HepG2 (cell line): ENCODE measurements around the gene BAZ1A. TPM values are rescaled to one million over a fixed set of nuclear protein-coding genes. Genes with fewer than 3 reads are reported as not detected.

Experiments
- ADNP ChIP-seq: sonication (generic); formaldehyde crosslinking; IDR thresholded peaks from 2 replicates; pipeline ENCODE4 v1.4.0; 2020; ENCODE audit warnings: missing genetic modification reagents
- ARID5B ChIP-seq: IDR thresholded peaks from 2 replicates; pipeline ENCODE4 v1.4.0; 2020; ENCODE audit warnings: mild to moderate bottlenecking, missing genetic modification reagents
- MLLT10 ChIP-seq: sonication (generic); formaldehyde crosslinking; IDR thresholded peaks from 2 replicates; pipeline ENCODE4 v1.4.0; 2020; ENCODE audit warnings: missing genetic modification reagents
- NFE2L1 ChIP-seq: sonication (generic); formaldehyde crosslinking; IDR thresholded peaks from 2 replicates; pipeline ENCODE4 v1.4.0; 2020; ENCODE audit warnings: missing genetic modification reagents, mild to moderate bottlenecking, borderline replicate concordance
- NRL ChIP-seq: sonication (generic); formaldehyde crosslinking; IDR thresholded peaks from 2 replicates; pipeline ENCODE4 v1.5.0; 2020; ENCODE audit warnings: missing genetic modification reagents, mild to moderate bottlenecking, moderate library complexity, borderline replicate concordance
- RBM22 ChIP-seq: fragments of 200-400 bp; formaldehyde crosslinking; optimal IDR thresholded peaks from 2 replicates; pipeline ENCODE3; 2017; ENCODE audit warnings: mild to moderate bottlenecking, low read length, moderate library complexity
- REST ChIP-seq, 2 experiments: IDR thresholded peaks; 2 replicates each; pipeline ENCODE4 v1.6.1; 2011 to 2012; ENCODE audit warnings: low read length in 2 of 2, borderline replicate concordance in 1 of 2, low read depth in 1 of 2, mild to moderate bottlenecking in 1 of 2, moderate library complexity in 1 of 2
- RFXANK ChIP-seq: IDR thresholded peaks from 2 replicates; pipeline ENCODE4 v1.6.1; 2016
- SATB2 ChIP-seq: sonication (generic); formaldehyde crosslinking; IDR thresholded peaks from 2 replicates; pipeline ENCODE4 v1.5.0; 2020; ENCODE audit warnings: missing genetic modification reagents
- STAT5B ChIP-seq: sonication (generic); formaldehyde crosslinking; IDR thresholded peaks from 2 replicates; pipeline ENCODE4 v1.4.0; 2020; ENCODE audit warnings: missing genetic modification reagents
- ZMYM3 ChIP-seq: sonication (generic); formaldehyde crosslinking; IDR thresholded peaks from 2 replicates; pipeline ENCODE4 v1.5.1; 2020; ENCODE audit warnings: mild to moderate bottlenecking, missing genetic modification reagents
- ZNF10 ChIP-seq: sonication (generic); formaldehyde crosslinking; IDR thresholded peaks from 2 replicates; pipeline ENCODE4 v1.4.0; 2020; ENCODE audit warnings: mild to moderate bottlenecking, low read depth, missing genetic modification reagents, borderline replicate concordance
- ZNF207 ChIP-seq: fragments of 450-650 bp; IDR thresholded peaks from 2 replicates; pipeline ENCODE4 v1.6.1; 2016; ENCODE audit warnings: antibody characterized with exemption, borderline replicate concordance
- ZNF572 ChIP-seq: sonication (generic); formaldehyde crosslinking; IDR thresholded peaks from 2 replicates; pipeline ENCODE4 v1.5.1; 2020; ENCODE audit warnings: mild to moderate bottlenecking, missing genetic modification reagents
- ZSCAN12 ChIP-seq: sonication (generic); formaldehyde crosslinking; IDR thresholded peaks from 2 replicates; pipeline ENCODE4 v1.9.0; 2021; ENCODE audit warnings: mild to moderate bottlenecking, missing genetic modification reagents
- ZSCAN5A ChIP-seq: sonication (generic); formaldehyde crosslinking; IDR thresholded peaks from 2 replicates; pipeline ENCODE4 v1.8.0; 2022; ENCODE audit warnings: mild to moderate bottlenecking, missing genetic modification reagents, borderline replicate concordance
- polyA plus RNA-seq, 8 experiments: library from polyadenylated mRNA; depleted of rRNA in 3 of 8; stranded (reverse) in 7 of 8; unstranded in 1 of 8; fragments of >200 nt; fragmentation: Illumina TruSeq in 4 of 8; extraction: Trizol in 4 of 8; gene quantifications; 2 replicates each; pipeline versions ENCODE4 v1.2.1 to v1.2.3, GENCODE V29; 2011 to 2016; ENCODE audit warnings: low read depth in 4 of 8, missing spikeins in 1 of 8, mixed read lengths in 1 of 8; ENCODE audit not compliant: insufficient read depth in 1 of 8
- total RNA-seq, 5 experiments: library from RNA; depleted of rRNA; stranded (reverse); fragments of >200 nt; fragmentation: Illumina TruSeq; extraction: Trizol; gene quantifications; 2 replicates each; pipeline ENCODE4 v1.2.3, GENCODE V29; 2016; ENCODE audit warnings: low read depth in 1 of 5
- TF ChIP-seq, protein P1 (sequence below): sonication (generic); formaldehyde crosslinking; IDR thresholded peaks from 2 replicates; pipeline ENCODE4 v1.4.0; 2020; ENCODE audit warnings: missing genetic modification reagents, borderline replicate concordance

The BAZ1A gene
- total and polyA plus RNA-seq, 2 of the 13 experiments (the other 11 are each of a cell fraction or from before 2014, with no cell fraction given) = 20.9 to 56.8 TPM

DNA sequence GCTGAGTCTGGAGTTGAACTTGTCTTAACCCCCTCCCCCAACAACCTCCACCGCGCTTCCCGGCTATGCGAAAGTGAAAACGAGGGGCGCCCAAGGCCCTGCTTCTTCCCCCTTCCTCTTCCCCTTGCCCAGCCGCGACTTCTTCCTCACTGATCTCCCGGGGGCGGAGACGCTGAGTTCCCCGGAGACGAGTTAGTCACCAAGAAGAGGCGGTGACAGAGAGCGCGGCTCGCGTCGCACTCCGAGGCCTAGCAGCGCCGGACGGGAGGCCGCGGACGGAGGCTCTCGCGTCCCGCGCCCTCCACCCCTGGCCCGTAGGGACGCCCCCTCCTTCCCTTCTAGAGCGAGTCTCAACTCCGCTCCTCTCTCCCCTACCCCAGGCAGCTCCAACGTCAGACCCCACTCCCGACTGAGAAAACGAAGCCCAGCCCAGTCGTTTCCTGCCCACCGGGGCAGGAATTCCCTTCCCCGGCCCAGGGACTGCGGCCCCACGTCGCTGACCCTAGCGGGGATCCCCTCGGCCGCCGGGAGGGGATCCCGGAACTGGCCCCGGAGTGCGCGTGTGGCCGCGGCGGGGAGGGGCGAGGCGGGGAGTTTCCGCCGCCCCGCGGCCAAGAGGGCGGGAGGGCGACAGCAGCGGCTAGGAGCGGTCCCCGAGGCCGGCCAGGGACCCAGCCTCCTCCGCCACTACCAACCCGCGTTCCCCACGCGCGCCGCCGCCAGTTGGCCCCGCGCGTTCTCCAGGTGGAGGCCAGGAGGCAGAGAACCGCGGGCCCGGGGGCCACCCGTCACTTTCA is 1.4 kb downstream of the BAZ1A start (continued):
- TF ChIP-seq ARID5B (CRISPR knock-in tag) (peak; percentile 81), ZNF10 (CRISPR knock-in tag) (0 out of 2 replicates have a peak, but pooled peaks have one; percentile 77), RFXANK (CRISPR knock-in tag) (peak; percentile 90; the same call in 1 of the 2 replicates), ZSCAN5A (peak; percentile 98), ZSCAN12 (CRISPR knock-in tag) (peak; percentile 72; the same call in 1 of the 2 replicates), SATB2 (CRISPR knock-in tag) (peak; percentile 68), RBM22 (peak; percentile 63), ADNP (CRISPR knock-in tag) (no peak), MLLT10 (CRISPR knock-in tag) (peak; percentile 63; the same call in 1 of the 2 replicates), NFE2L1 (CRISPR knock-in tag) (peak; percentile 98), REST (IDR thresholded peaks at IDR 0.05; ENCODE audit: borderline replicate concordance in 1 of 2, low read depth in 1 of 2, low read length in 2 of 2) (peak in 1 of 2 experiments; percentile 8; a peak in 2 of 4 replicates), STAT5B (CRISPR knock-in tag) (peak; percentile 95), NRL (peak; percentile 100), ZMYM3 (peak; percentile 96), ZNF572 (CRISPR knock-in tag) (peak; percentile 78; the same call in 1 of the 2 replicates), ZNF207 (no peak)
- TF ChIP-seq, protein P1, sequence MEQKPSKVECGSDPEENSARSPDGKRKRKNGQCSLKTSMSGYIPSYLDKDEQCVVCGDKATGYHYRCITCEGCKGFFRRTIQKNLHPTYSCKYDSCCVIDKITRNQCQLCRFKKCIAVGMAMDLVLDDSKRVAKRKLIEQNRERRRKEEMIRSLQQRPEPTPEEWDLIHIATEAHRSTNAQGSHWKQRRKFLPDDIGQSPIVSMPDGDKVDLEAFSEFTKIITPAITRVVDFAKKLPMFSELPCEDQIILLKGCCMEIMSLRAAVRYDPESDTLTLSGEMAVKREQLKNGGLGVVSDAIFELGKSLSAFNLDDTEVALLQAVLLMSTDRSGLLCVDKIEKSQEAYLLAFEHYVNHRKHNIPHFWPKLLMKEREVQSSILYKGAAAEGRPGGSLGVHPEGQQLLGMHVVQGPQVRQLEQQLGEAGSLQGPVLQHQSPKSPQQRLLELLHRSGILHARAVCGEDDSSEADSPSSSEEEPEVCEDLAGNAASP (CRISPR knock-in tag) = peak; percentile 11
